SK-N-SH treated with all-trans-retinoic acid at 6 μM for 48 hours (cell line): Measurements from ENCODE around the gene ABLIM1.

Source experiments
- ARNTL ChIP-seq: fragments of 450-650 bp; formaldehyde crosslinking; IDR thresholded peaks from 2 replicates; pipeline ENCODE4 v1.5.0; 2020; ENCODE audit warnings: low read depth, mild to moderate bottlenecking, moderate library complexity, borderline replicate concordance
- CSDC2 ChIP-seq: fragments of 250-450 bp; sonication (Bioruptor Pico); IDR thresholded peaks from 2 replicates; pipeline ENCODE4 v1.5.0; 2020; ENCODE audit warnings: mild to moderate bottlenecking, moderate library complexity
- TSHZ2 ChIP-seq: fragments of 250-450 bp; sonication (Bioruptor Pico); IDR thresholded peaks from 2 replicates; pipeline ENCODE4 v1.5.0; 2020; ENCODE audit warnings: mild to moderate bottlenecking, moderate library complexity
- ZC3H10 ChIP-seq: fragments of 250-450 bp; sonication (Bioruptor Pico); IDR thresholded peaks from 2 replicates; pipeline ENCODE4 v1.5.1; 2021; ENCODE audit warnings: mild to moderate bottlenecking, moderate library complexity
- ZFP3 ChIP-seq: fragments of 250-450 bp; sonication (Bioruptor Pico); IDR thresholded peaks from 2 replicates; pipeline ENCODE4 v1.5.0; 2020; ENCODE audit warnings: mild to moderate bottlenecking, moderate library complexity
- ZFP30 ChIP-seq: fragments of 450-650 bp; formaldehyde crosslinking; IDR thresholded peaks from 2 replicates; pipeline ENCODE4 v1.5.0; 2022; ENCODE audit warnings: mild to moderate bottlenecking, moderate library complexity
- ZNF565 ChIP-seq: fragments of 450-650 bp; formaldehyde crosslinking; conservative IDR thresholded peaks from 2 replicates; pipeline ENCODE4 v1.5.0; 2020; ENCODE audit warnings: low read depth, mild to moderate bottlenecking, moderate library complexity
- ZNF70 ChIP-seq: fragments of 450-650 bp; formaldehyde crosslinking; IDR thresholded peaks from 2 replicates; pipeline ENCODE4 v1.5.0; 2020; ENCODE audit warnings: mild to moderate bottlenecking, moderate library complexity
- TF ChIP-seq, protein P1 (sequence below): fragments of 250-450 bp; sonication (Bioruptor Pico); IDR thresholded peaks from 2 replicates; pipeline ENCODE4 v1.5.1; 2020; ENCODE audit warnings: low read depth, mild to moderate bottlenecking, moderate library complexity

DNA sequence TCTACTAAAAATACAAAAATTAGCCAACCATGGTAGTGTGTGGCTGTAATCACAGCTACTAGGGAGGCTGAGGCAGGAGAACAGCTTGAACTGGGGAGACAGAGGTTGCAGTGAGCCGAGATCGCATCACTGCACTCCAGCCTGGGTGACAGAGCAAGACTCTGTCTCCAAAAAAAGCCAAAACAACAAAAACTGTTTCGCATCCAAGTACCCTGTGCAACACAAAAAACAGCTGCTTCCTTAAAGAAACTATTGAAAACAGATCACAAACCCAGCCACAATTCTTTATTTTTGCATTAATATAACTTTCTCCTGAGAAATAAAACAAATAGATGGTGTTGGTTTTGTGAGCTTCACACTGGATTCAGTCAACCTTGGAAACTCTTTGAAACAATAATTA is 141.7 kb downstream of the ABLIM1 start:
- TF ChIP-seq, protein P1, sequence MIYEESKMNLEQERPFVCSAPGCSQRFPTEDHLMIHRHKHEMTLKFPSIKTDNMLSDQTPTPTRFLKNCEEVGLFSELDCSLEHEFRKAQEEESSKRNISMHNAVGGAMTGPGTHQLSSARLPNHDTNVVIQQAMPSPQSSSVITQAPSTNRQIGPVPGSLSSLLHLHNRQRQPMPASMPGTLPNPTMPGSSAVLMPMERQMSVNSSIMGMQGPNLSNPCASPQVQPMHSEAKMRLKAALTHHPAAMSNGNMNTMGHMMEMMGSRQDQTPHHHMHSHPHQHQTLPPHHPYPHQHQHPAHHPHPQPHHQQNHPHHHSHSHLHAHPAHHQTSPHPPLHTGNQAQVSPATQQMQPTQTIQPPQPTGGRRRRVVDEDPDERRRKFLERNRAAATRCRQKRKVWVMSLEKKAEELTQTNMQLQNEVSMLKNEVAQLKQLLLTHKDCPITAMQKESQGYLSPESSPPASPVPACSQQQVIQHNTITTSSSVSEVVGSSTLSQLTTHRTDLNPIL (CRISPR knock-in tag): no peak
- TF ChIP-seq ZNF70 (CRISPR knock-in tag) (no peak), ZNF565 (CRISPR knock-in tag) (no peak), ZFP30 (CRISPR knock-in tag) (no peak), ZFP3 (no peak), TSHZ2 (no peak), ARNTL (no peak), CSDC2 (CRISPR knock-in tag) (no peak), ZC3H10 (CRISPR knock-in tag) (no peak)
